Measurements from ENCODE around the gene VPS39. TPM values are rescaled to one million over a fixed set of nuclear protein-coding genes. Genes with fewer than 3 reads are reported as not detected.

VPS39 gene
- polyA plus RNA-seq, 6 donors from 2014 or later, result 14.9 to 42.7 (median 28.9) TPM

DNA sequence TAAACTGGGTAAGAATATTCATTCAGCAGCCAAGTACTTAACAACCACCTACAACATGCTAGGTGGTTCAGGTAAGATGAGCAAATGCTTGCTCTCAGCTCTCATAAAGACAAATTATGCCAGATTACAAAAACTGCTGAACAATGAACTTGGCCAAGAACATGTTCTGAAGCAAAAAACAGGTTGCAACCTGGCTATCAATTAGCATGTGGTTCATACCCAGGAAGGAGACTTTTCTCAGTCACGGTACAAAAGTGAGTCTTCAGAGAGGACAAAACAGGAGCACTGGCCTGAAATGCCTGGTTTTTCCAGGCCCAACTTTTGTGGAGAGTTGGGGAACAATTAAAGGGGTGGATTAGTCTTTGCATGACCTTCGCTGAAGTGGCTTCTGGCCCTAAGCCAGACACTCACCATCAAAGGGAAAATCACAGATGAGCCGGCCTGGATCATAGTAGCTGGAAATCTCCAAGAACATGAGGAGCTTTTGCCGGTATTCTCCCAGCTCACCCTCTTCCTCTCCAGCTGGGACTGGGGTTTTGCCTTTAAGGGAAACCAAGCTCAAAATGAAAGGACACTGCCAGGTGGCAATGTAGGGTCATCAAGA, 44.1 kb downstream of the VPS39 start:
- no peak overlapping the region for H3K4me3 Mint-ChIP-seq
- peaks cover 19 to 34% of the 10 kb centered on the region in 2 donors for H3K36me3 Mint-ChIP-seq
- no peak overlapping the region for H3K27ac Mint-ChIP-seq
- H3K9me3 Mint-ChIP-seq, result no peaks in the 10 kb centered on the region
- DNase-seq (no peak), ATAC-seq (ENCODE audit: low read depth in 2 of 2) (no peak)
- no peaks in the 10 kb centered on the region for H3K4me1 Mint-ChIP-seq
- no peaks in the 10 kb centered on the region for H3K27me3 Mint-ChIP-seq

GRCh38 chr15:42163291-42163690, 44.8 kb downstream of the VPS39 start:
- Mint-ChIP-seq H3K9me3 (no peaks in the 10 kb centered on the region), H3K36me3 (peaks cover 19 to 34% of the 10 kb centered on the region in 2 donors), H3K4me3 (no peak overlapping the region), H3K4me1 (no peaks in the 10 kb centered on the region), H3K27me3 (no peaks in the 10 kb centered on the region), H3K27ac (peak overlapping the region in 2 of 6 donors; percentile 40 to 56)
- ATAC-seq (ENCODE audit: low read depth in 2 of 2) (no peak), DNase-seq (no peak)

DNA sequence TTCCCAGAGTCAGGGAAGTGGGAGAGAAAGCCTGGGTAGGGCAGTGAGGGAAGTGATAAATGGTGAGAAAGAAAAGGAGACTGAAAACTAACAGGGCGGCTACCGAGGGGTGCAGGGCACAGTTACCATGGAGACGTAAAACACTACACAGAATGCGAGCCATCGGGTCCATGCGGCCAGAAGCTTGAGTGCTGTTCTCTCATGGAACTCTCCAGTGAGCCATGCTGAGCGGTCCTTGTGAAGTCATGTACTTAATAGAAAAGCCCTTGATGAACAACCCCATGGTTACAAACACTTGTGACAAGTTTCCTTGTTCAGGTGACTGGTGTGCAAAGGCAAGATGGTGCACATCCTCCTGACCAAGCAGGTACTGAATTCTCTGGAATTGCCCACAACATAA, 48.0 kb downstream of the VPS39 start:
- Mint-ChIP-seq H3K4me3 (no peak overlapping the region), H3K4me1 (no peaks in the 10 kb centered on the region), H3K9me3 (no peaks in the 10 kb centered on the region), H3K27ac (peak overlapping the region in 1 of 6 donors; percentile 68), H3K27me3 (peaks cover 0 to under 1% (median 0%) of the 10 kb centered on the region in 3 donors), H3K36me3 (peaks cover 4 to 25% of the 10 kb centered on the region in 2 donors)
- DNase-seq (no peak), ATAC-seq (ENCODE audit: low read depth in 2 of 2) (no peak)

DNA sequence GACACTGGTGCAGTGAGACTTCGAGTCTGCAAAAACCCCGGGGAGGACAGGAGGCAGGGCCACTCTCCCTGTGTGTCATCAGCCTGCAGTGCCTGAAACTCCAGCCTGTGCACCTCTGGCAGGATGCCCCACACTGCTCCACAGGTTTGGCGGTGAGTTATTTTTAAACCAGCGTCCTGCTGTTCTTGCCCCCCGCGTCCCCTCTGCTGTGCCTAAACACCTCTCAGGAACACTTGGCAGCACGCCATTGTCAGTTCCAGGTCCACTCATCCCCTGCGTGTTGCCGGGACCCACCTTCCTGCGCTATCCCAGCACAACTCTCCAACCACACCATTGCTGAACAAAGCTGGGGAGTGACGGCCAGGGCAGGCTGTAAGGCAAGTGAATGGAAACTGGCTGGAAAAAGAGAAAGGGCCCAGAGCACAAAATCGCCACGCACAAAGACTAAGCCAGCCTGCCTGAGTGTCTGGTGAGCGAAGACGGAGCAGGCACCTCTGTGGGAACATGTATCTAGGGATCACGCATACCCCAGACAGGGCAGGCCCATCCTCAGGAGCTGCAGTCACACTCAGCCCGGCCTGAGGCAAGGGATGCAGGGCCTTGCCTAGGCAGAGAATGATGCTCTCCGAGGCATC, 48.6 kb downstream of the VPS39 start:
- DNase-seq, result no peak
- Mint-ChIP-seq H3K9me3 (no peaks in the 10 kb centered on the region), H3K36me3 (peaks cover 4 to 25% of the 10 kb centered on the region in 2 donors), H3K4me1 (no peaks in the 10 kb centered on the region), H3K27me3 (peaks cover 0 to 5% (median 0%) of the 10 kb centered on the region in 3 donors), H3K27ac (peak overlapping the region in 1 of 6 donors; percentile 68), H3K4me3 (no peak overlapping the region)
- ATAC-seq (ENCODE audit: low read depth in 2 of 2), result no peak

GRCh38 chr15:42158941-42159340, 49.2 kb downstream of the VPS39 start:
- H3K9me3 Mint-ChIP-seq, result no peaks in the 10 kb centered on the region
- no peak overlapping the region for H3K4me3 Mint-ChIP-seq
- no peaks in the 10 kb centered on the region for H3K4me1 Mint-ChIP-seq
- peaks cover 4 to 25% of the 10 kb centered on the region in 2 donors for H3K36me3 Mint-ChIP-seq
- peaks cover 0 to 5% (median 0%) of the 10 kb centered on the region in 3 donors for H3K27me3 Mint-ChIP-seq
- no peak for ATAC-seq (ENCODE audit: low read depth in 2 of 2)
- no peak for DNase-seq
- H3K27ac Mint-ChIP-seq, result peak overlapping the region in 1 of 6 donors; percentile 9

- Mint-ChIP-seq H3K36me3 (peaks cover 4 to 21% of the 10 kb centered on the region in 2 donors), H3K4me3 (no peak overlapping the region), H3K4me1 (no peaks in the 10 kb centered on the region), H3K9me3 (no peaks in the 10 kb centered on the region), H3K27ac (peak overlapping the region in 2 of 6 donors; percentile 9 to 19), H3K27me3 (peaks cover 0 to 5% (median 0%) of the 10 kb centered on the region in 3 donors)
- ATAC-seq (ENCODE audit: low read depth in 2 of 2) (no peak), DNase-seq (no peak)
Observed at GRCh38 chr15:42157981-42158765, 49.9 kb downstream of the VPS39 start.

- H3K27ac Mint-ChIP-seq, result no peak overlapping the region
Observed at GRCh38 chr15:42157381-42157780, 50.7 kb downstream of the VPS39 start.

GRCh38 chr15:42156243-42156922, 51.7 kb downstream of the VPS39 start, which contains the start of gene PLA2G4F:
Gene PLA2G4F (minus strand): TSS chr15:42156636. CDS start chr15:42156549, 87 bp downstream.
- Mint-ChIP-seq H3K27ac (no peak within 1 kb of the TSS), H3K27me3 (peaks cover 0 to 5% (median 0%) of the 10 kb centered on the region in 3 donors), H3K4me1 (no peaks in the 10 kb centered on the region), H3K36me3 (peaks cover 4 to 8% of the 10 kb centered on the region in 2 donors), H3K4me3 (no peak within 1 kb of the TSS), H3K9me3 (no peaks in the 10 kb centered on the region)
- DNase-seq, result no peak
- ATAC-seq (ENCODE audit: low read depth in 2 of 2), result no peak

More at GRCh38 chr15:42157381-42157780, 50.7 kb downstream of the VPS39 start:
- Mint-ChIP-seq H3K27me3 (peaks cover 0 to 5% (median 0%) of the 10 kb centered on the region in 3 donors), H3K36me3 (peaks cover 4 to 17% of the 10 kb centered on the region in 2 donors), H3K9me3 (no peaks in the 10 kb centered on the region), H3K4me3 (no peak overlapping the region), H3K4me1 (no peaks in the 10 kb centered on the region)
- DNase-seq (no peak), ATAC-seq (ENCODE audit: low read depth in 2 of 2) (no peak)

DNA sequence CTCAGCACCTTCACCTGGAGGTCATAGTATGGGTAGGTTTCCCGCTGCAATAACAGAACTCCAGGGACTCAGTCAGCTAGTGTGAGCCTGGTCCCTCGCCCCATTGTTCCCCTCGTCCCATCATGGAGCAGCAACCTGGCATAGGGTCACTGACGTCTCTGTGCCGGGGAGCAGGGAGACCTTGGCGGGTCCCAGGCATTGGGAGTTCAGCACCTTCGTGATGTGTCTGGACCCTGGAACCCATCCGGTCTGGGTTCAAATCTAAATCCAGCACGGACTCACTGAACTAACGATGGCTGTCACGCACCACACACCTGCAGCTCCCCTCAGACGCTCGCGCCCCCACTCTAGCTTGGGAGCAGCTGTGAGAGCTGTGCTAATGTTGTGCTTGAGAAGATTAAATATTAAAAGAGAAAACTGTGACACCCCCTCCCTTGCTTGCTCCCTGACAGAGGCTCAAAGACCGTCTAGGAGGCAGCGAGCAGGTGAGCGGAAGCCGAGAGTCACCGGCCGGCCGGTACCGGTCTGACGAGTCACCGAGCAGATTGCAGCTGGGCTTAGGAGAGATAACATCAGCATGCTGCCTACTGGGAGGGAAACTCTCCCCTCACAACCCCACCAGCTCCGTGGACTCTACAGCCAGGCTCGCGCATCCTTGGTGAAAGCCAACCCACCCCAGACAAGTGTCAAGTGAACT, 52.4 kb downstream of the VPS39 start:
- no peak overlapping the region for H3K4me3 Mint-ChIP-seq
- H3K9me3 Mint-ChIP-seq, result no peaks in the 10 kb centered on the region
- no peaks in the 10 kb centered on the region for H3K4me1 Mint-ChIP-seq
- H3K27me3 Mint-ChIP-seq, result peaks cover 0 to 5% (median 0%) of the 10 kb centered on the region in 3 donors
- no peak for ATAC-seq (ENCODE audit: low read depth in 2 of 2)
- no peak overlapping the region for H3K27ac Mint-ChIP-seq
- peaks cover 4 to 7% of the 10 kb centered on the region in 2 donors for H3K36me3 Mint-ChIP-seq
- DNase-seq, result no peak

DNA sequence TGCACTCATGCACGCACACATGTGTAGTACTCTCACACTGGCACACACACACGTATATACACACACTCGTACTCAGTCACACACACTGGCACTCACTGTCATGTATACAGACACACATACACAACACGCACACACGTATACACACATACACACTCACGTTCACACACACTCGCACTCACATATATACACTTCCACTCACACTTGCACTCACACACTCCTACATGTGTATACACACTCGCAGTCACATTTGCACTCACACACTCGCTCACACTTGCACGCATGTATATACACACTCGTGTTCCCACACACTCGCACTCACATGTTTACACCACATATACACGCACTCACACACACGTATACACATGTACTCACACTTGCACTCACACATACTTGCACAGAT, 53.1 kb downstream of the VPS39 start:
- H3K27ac Mint-ChIP-seq, result peak overlapping the region in 1 of 6 donors; percentile 57
- no peaks in the 10 kb centered on the region for H3K4me1 Mint-ChIP-seq
- no peak for ATAC-seq (ENCODE audit: low read depth in 2 of 2)

DNA sequence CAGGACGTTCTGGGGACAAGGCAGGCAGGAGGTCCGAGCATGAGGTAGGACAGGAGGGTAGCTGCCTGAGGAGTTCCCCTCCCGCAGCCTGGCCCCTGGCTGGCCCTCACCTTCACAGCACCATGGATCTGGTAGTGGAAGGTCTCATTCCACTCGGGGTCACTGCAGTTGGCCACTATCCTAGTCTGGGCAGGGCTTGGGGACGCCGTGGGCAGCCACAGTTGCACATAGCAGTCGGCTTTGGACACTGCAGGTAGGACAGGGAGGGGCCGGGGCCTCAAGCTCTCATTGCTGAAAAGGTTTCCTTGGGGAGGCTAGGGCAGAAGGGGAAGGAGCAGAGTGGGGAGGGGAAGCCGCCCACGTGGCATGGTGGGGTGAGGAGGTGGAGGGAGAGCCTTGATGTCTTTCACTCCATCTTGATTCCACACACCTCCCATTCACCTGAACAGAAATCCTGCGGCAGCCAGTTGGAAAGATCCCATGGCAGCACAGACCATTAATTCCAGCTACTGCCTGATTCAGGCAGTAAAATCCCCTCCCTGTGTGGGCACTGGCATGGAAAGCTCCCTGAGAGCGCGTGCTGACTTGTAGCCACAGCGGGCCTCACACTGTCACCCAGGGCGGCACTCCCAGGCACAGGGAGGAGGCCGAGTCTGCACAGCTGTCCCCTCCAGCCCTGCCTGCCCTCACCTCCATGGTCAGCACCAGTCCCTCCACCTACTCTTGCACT, 53.7 kb downstream of the VPS39 start:
- Mint-ChIP-seq H3K36me3 (no peaks in the 10 kb centered on the region), H3K27ac (peak overlapping the region in 1 of 6 donors; percentile 57), H3K27me3 (peaks cover 0 to 5% (median 0%) of the 10 kb centered on the region in 3 donors), H3K4me3 (no peak overlapping the region), H3K4me1 (no peaks in the 10 kb centered on the region), H3K9me3 (no peaks in the 10 kb centered on the region)
- ATAC-seq (ENCODE audit: low read depth in 2 of 2), result no peak
- DNase-seq, result no peak

More for the DNA sequence above, 53.1 kb downstream of the VPS39 start:
- Mint-ChIP-seq H3K9me3 (no peaks in the 10 kb centered on the region), H3K36me3 (peaks cover 3 to 4% of the 10 kb centered on the region in 2 donors), H3K27me3 (peaks cover 0 to 5% (median 0%) of the 10 kb centered on the region in 3 donors), H3K4me3 (no peak overlapping the region)
- DNase-seq, result no peak

- Mint-ChIP-seq H3K36me3 (no peaks in the 10 kb centered on the region), H3K9me3 (no peaks in the 10 kb centered on the region), H3K27me3 (peaks cover 0 to 5% (median 0%) of the 10 kb centered on the region in 3 donors), H3K4me3 (no peak overlapping the region), H3K27ac (no peak overlapping the region), H3K4me1 (no peaks in the 10 kb centered on the region)
- no peak for DNase-seq
- no peak for ATAC-seq (ENCODE audit: low read depth in 2 of 2)
Observed at GRCh38 chr15:42153874-42154211, 54.3 kb downstream of the VPS39 start.
